NB4 (cell line): ENCODE measurements around the gene SCN9A.

Experiments used
- DNase-seq: peaks from one replicate; pipeline ENCODE4 v3.0.0; 2010; ENCODE audit warnings: low read depth
- H3K4me3 ChIP-seq: one replicate; pipeline ENCODE4 v1.5.1; 2011; ENCODE audit warnings: mild to moderate bottlenecking, low read depth, low read length, moderate library complexity
- CTCF ChIP-seq: IDR thresholded peaks from one replicate; pipeline ENCODE4 v1.5.1; 2012; ENCODE audit warnings: low read depth, low read length
- MAX ChIP-seq: IDR thresholded peaks from 2 replicates; pipeline ENCODE4 v1.6.1; 2011; ENCODE audit warnings: low read depth, low read length
- MYC ChIP-seq: IDR thresholded peaks from 2 replicates; pipeline ENCODE4 v1.6.1; 2011; ENCODE audit warnings: low read depth, low read length
- POLR2A ChIP-seq: IDR thresholded peaks from 2 replicates; pipeline ENCODE4 v1.6.1; 2011; ENCODE audit warnings: mild to moderate bottlenecking; ENCODE audit not compliant: insufficient read length; ENCODE audit errors: extremely low read depth

Gene SCN9A

GRCh38 chr2:166246901-166247300 lies 128.8 kb downstream of the SCN9A start:
- no peak for TF ChIP-seq MAX
- no peak for TF ChIP-seq CTCF
- TF ChIP-seq POLR2A: no peak
- TF ChIP-seq MYC: no peak

GRCh38 chr2:166242309-166242708 lies 133.4 kb downstream of the SCN9A start:
- DNase-seq: no peak
- TF ChIP-seq MAX (no peak), CTCF (no peak), POLR2A (no peak), MYC (no peak)
- H3K4me3 ChIP-seq: no peak overlapping the region

More at GRCh38 chr2:166246901-166247300, 128.8 kb downstream of the SCN9A start:
- DNase-seq: no peak
- H3K4me3 ChIP-seq: no peak overlapping the region

- H3K4me3 ChIP-seq: no peak overlapping the region
- DNase-seq: no peak
- no peak for TF ChIP-seq CTCF
- TF ChIP-seq MAX: no peak
- no peak for TF ChIP-seq MYC
- TF ChIP-seq POLR2A: no peak
Measured at GRCh38 chr2:166240387-166241313, 135.1 kb downstream of the SCN9A start.

- no peak overlapping the region for H3K4me3 ChIP-seq
- TF ChIP-seq CTCF (no peak), MYC (no peak), POLR2A (no peak), MAX (no peak)
- DNase-seq: no peak
Measured at GRCh38 chr2:166239548-166239947, 136.2 kb downstream of the SCN9A start.

GRCh38 chr2:166238176-166238575 lies 137.6 kb downstream of the SCN9A start:
- no peak for DNase-seq
- TF ChIP-seq MAX: no peak
- TF ChIP-seq MYC: no peak
- no peak overlapping the region for H3K4me3 ChIP-seq

- TF ChIP-seq POLR2A (no peak), CTCF (no peak), MAX (no peak), MYC (no peak)
- no peak for DNase-seq
- no peak overlapping the region for H3K4me3 ChIP-seq
Measured at GRCh38 chr2:166234112-166234846, 141.5 kb downstream of the SCN9A start.
